GM18907 (cell line): ENCODE results near the gene MAP4K3.

Experiments
- ATAC-seq: cut with Tn5 transposase; IDR thresholded peaks from one replicate; pipeline ENCODE4 v1.9.1; 2021; ENCODE audit warnings: mild to moderate bottlenecking, moderate library complexity; ENCODE audit not compliant: unreplicated experiment

MAP4K3 gene

GRCh38 chr2:39313575-39313974 lies 123.5 kb downstream of the MAP4K3 start:
- ATAC-seq, result no peak

- ATAC-seq, result no peak
These were observed 125.6 kb downstream of the MAP4K3 start for GRCh38 chr2:39311469-39311868.

DNA sequence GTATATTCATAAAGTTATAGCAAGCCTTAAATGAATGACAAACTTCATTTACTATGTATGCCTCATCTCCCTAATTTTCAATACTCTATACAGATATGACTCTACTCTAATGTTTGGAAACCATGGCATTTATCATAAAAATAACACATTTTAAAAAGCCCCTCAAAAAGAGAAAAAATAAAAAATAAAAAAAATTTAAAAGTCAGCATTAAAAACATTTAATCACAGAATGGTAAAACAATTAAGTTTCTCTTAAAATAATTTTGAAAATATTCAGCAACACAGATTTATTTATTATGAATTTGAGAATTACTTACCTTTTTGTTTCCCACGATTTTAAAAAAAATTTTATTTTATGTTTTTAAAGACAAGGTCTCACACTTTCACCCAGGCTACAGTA lies 128.3 kb downstream of the MAP4K3 start:
- no peak for ATAC-seq

- no peak for ATAC-seq
These were observed 130.5 kb downstream of the MAP4K3 start for GRCh38 chr2:39306626-39307025.

DNA sequence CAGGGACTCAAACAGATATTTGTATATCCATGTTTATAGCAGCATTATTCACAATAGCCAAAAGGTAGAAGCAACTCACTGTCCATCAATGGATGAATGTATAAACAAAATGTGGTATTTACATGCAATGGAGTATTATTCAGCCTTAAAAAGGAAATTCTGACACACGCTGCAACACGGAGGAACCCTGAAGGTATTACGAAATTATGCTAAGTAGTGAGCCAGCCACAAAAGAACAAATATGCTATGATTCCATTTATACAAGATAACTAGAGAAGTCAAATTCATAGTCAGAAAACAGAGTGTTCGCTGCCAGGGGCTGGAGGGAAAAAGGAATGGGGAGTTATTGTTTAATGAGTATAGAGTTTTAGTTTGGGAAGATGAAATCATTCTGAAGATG lies 132.4 kb downstream of the MAP4K3 start:
- ATAC-seq, result no peak

DNA sequence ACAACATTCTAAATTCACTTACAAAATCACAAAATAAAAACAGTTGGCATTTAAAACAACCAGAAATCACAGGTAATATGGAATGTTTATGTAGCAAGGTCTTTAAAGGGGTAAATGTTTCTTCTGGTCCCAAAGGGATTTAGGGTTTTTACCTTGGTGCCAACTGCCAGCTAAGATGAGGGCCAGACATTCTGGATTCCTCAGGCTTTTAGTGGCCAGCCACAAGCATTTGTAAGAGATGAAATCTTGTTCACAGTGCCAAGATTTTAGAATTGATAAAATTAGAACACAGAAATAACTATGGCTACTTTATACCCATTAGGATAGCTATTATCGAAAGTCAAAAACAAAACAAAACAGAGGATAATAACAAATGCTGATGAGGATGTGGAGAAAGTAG lies 132.9 kb downstream of the MAP4K3 start:
- no peak for ATAC-seq

GRCh38 chr2:39301352-39301751 lies 135.7 kb downstream of the MAP4K3 start:
- no peak for ATAC-seq

- ATAC-seq, result no peak
These were observed 136.8 kb downstream of the MAP4K3 start for GRCh38 chr2:39300044-39300978.

GRCh38 chr2:39290433-39290832 lies 146.7 kb downstream of the MAP4K3 start:
- ATAC-seq, result no peak

GRCh38 chr2:39289609-39290008 lies 147.5 kb downstream of the MAP4K3 start:
- no peak for ATAC-seq

DNA sequence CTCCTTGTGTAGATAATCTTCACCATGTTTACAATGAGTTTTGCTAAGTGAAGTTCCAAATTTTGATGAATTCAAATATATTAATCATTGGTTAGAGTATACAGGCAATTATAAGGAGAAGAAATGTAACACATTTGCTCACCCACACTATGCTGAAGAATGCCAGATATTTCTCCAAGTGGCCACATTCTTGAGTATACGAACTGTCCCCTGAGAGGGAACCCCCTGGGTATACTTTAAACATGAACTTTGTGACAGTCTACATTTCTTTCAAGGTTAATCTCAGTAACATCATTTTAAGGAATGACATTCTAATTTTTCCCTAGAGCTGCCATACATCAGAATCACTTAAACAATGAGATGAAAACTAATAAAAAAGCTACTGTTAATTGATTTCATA lies 153.5 kb downstream of the MAP4K3 start:
- ATAC-seq, result no peak

- no peak for ATAC-seq
These were observed 155.7 kb downstream of the MAP4K3 start for GRCh38 chr2:39281391-39281790.

- no peak for ATAC-seq
These were observed 162.1 kb downstream of the MAP4K3 start for GRCh38 chr2:39275016-39275415.

- no peak for ATAC-seq
These were observed 167.1 kb downstream of the MAP4K3 start for GRCh38 chr2:39269941-39270340.

GRCh38 chr2:39266916-39267434 lies 170.1 kb downstream of the MAP4K3 start:
- ATAC-seq, result no peak

GRCh38 chr2:39266139-39266805 lies 170.8 kb downstream of the MAP4K3 start:
- peak; percentile 65 for ATAC-seq

DNA sequence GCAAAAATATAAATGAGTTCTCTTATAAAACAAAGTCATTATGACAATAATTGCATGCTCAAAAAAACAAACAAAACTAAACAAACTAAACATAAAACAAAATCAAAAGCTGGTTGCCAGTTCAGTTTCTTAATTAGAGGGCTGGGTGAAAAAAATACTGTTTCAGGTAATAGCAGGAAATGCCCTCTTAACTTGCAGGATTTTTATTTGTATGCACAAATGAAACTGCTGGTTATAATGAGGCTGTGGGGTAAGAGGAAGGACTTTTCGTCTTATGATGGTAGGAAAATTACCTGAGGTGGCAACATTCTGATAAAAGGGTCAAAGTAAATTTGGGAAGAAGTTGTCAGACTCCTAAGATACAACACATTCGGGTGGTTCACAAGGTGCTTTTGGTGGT lies 171.8 kb downstream of the MAP4K3 start:
- no peak for ATAC-seq

- peak; percentile 78 for ATAC-seq
These were observed 172.4 kb downstream of the MAP4K3 start for GRCh38 chr2:39264733-39265132.

DNA sequence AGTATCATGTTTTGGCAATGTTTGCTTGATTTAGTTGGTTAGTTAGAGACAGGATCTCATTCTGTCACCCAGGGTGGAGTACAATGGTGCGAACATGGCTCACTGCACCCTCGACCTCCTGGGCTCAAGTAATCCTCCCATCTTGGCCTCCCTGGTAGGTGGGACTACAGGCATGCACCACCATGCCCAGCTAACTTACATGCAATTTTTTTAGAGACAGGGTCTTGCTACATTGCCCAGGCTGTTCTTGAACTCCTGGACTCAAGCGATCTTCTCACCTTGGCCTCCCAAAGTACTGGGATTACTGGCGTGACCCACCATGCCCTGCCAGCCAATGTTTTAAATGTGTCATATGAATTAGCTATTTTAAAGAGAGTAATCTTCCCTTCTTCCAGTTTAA lies 177.0 kb downstream of the MAP4K3 start:
- ATAC-seq, result no peak

- ATAC-seq, result no peak
These were observed 181.0 kb downstream of the MAP4K3 start for GRCh38 chr2:39256040-39256439.

DNA sequence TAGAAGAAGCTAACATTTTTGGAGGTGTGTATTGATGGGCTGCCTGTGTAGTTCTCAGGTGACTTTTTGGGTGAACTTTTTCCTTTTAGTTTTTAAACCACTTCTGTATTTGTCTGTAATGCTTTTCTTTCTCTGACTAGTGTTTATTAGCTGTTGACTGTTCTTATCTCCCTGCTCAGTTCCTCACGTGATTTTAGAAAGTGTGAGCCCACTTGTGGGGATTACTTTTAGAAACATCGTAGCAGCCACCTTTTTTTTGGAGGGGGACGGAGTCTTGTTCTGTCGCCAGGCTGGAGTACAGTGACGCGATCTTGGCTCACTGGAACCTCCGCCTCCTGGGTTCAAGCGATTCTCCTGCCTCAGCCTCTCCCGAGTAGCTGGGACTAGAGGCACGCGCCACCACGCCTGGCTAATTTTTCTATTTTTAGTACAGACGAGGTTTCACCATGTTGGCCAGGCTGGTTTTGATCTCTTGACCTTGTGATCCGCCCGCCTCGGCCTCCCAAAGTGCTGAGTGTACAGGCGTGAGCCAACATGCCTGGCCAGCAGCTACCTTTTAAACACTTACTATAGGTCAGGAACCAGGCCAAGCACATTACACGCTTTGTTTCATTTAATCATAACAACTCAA lies 184.1 kb downstream of the MAP4K3 start:
- ATAC-seq, result no peak
